Activated T-cell treated with anti-CD3 and anti-CD28 coated beads for 1 hour (primary cell): ENCODE measurements around the gene MOK.
"Not testable (repeated sequence)": the region's sequence is repeated elsewhere in the genome, so short reads cannot be mapped to it uniquely, and the experiment has no call there.

Experiments used
- DNase-seq: peaks from one replicate; pipeline ENCODE4 v3.0.0-alpha.2; 2020; ENCODE audit warnings: low read depth

The MOK gene, protein sequence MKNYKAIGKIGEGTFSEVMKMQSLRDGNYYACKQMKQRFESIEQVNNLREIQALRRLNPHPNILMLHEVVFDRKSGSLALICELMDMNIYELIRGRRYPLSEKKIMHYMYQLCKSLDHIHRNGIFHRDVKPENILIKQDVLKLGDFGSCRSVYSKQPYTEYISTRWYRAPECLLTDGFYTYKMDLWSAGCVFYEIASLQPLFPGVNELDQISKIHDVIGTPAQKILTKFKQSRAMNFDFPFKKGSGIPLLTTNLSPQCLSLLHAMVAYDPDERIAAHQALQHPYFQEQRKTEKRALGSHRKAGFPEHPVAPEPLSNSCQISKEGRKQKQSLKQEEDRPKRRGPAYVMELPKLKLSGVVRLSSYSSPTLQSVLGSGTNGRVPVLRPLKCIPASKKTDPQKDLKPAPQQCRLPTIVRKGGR

DNA sequence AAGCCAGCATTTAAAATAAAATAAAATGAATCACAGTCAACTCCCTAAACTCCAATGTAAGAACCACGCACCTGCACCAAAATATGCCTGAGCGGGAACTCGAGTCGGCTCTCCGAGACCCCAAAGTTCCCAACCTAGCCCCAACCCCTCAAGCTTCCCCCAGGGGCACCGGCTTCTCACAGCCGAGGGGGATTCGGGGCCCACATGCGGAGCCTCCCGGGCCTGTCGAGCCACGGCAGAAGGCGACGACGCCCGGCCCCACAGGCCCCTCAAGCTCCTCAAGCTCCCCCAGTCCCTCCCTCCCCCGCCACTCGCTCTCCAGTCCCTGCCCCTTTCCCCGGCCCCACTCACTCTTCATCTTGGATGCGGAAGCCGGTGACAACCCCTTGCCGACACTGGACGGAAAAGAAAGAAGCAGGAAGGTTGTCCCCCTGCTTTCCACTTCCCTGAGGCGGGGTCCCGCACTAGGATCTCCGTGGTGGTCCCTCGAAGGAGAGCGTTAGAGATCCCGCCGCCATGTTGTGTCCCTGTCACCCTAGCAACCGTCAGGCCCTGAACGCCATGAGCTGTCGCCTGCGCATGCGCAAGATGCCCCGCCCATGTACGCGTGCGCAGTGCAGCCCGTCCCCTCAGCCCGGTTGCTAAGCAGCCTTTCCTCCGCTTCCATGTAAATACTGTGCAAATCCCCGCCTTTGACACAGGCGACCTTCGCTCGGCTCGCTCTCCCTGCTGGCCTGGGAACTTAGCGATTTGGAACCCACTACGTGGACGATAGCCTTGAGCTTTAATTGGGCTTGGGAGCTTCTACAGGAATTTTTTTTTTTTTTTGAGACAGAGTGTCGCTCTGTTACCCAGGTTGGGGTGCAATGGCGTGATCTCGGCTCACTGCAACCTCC lies at the start of gene MOK:
Gene MOK (minus strand): TSS at position 554 of the 896 bp plus-strand sequence. CDS start 196 bp downstream, at position 358.
- peak; percentile 94 for DNase-seq

DNA sequence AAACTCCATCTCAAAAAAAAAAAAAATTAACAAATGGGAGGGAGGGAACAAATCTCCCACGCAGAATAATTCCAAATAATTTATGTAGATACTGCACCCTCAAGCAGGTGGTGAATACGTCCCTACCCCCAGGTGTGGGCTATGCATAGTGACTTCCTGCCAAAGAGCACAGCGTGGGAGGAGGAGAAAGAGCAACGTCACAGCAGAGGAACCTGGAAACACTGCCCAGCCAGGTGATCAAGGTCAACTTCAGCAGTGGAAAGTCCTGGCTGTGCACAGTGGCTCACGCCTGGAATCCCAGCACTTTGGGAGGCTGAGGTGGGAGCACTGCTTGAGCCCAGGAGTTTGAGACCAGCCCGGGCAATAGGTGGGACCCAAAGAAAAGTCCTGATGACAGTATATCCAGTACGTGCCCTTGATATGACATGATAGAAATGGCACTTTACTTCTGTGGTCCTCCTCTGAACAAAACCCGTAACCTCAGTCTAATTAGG lies 48.2 kb upstream of the MOK start:
- DNase-seq, result no peak

DNA sequence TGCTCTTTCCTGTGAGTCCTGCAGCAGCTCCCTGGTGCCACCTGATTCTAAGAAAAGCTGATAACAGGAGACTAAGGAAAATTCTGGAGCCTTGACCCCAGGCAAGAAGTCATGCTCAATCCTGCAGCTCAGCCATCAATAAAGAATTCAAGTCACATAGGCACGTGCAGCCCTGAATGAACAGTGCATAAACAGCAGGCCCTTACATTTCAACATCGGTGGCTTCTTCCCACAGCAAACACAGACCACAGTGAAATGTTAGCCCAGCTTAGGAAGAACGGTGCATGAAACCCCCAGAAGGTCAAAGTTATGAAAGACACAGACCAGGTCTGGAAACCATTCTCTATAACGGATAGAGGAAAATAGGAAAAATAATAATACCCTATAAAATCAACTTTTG lies 47.2 kb upstream of the MOK start:
- DNase-seq, result no peak

DNA sequence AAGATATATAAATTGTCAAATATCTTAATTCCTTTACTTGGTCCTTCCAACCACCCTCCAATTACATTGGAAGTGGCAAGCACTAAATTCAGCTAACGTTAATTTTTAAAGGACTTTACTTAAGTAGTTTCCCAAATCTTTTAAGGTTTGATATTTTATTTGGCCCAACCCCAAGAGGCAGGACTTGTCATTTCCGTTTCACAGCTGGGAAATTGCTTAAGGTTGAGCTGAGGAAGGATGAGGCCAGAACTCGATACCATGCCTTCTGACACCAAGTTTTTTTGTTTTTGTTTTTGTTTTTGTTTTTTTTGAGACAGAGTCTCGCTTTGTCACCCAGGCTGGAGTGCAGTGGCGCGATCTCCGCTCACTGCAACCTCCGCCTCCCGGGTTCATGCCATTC lies 46.6 kb upstream of the MOK start:
- not testable (repeated sequence) for DNase-seq

DNA sequence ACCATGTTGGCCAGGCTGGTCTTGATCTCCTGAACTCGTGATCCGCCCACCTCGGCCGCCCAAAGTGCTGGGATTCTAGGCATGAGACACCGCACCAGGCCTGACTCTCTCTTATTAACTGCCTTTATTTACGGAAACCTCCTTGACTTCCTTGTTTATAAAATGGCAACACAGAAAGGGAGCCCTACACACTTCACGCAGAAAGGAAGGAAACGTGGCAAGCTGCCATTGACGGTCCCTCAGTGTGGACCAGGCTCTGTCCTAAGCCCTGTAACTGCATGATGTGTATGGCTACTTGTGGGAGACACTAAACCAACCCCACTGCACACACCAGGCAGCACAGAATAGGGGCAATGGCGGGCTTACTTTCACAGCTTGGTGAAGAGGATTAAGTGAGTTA lies 46.1 kb upstream of the MOK start:
- DNase-seq, result no peak

DNA sequence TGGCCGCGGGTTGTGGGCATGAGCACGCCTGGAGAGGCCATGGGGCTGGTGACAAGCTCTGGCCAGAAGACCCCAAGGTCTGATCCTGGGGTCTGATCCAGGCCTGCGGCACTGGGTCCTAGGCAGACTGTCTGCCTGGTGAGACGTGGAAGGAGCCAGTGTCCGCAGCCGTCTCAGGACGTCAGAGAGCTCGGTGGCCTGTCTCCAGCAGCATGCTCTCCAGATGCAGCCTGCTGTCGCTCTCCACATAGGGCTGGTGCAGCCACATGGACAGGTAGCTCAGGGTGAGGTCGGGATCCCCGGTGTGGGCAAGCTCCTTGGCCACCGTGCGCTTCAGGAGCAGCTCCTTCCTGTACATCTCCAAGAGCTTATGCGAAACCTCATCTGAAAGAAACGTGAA lies 43.4 kb upstream of the MOK start:
- DNase-seq, result no peak

DNA sequence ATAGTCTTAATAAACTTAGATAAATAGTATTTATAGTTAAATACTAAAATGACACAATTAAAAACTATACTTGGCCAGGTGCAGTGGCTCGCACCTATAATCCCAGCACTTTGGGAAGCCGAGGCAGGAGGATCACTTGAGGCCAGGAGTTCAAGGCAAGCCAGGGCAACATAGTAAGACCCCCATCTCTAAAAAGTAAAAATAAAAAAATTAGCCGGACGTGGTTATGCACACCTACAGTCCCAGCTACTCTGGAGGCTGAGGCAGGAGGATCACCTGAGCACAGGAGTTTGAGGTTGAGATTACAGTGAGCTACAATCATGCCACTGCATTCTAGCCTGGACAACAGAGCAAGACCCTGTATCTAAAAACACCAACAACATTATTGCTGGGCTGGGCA lies 41.7 kb upstream of the MOK start:
- DNase-seq, result no peak

DNA sequence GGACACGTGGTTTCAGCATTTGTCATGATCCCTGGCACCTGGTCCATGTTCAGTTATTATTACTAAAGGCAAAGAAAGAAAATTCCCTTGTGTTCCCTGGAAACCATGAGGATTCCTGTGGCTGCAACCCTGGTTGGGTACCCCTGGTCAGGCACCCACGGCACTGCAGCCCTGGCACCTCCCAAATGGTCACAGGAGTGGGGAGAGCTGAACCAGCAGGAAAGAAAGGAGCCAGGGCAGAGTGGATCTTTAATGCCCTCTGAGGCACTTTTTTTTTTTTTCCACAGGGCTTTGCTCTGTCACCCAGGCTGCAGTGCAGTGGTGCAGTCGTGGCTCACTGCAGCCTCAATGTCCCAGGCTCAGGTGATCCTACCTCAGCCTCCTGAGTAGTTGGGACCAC lies 40.3 kb upstream of the MOK start:
- DNase-seq, result no peak

DNA sequence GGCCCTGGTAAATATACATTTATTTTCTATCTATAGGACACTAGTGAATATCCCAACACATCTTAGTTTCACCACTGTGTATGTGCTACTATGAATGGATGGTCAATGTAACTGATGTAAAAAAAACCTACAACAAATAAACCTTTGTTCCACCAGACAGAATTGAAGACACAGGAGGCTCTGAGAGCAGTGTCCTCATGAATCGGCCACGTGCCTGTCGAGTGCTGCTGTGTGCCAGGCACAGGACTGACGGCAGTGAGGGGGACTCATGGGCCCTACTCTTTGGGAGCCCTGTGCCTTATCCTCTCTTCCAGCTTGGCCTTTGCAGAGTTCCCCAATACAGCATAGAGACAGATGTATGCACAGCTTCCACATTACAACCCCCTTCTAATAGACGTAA lies 39.5 kb upstream of the MOK start:
- no peak for DNase-seq

DNA sequence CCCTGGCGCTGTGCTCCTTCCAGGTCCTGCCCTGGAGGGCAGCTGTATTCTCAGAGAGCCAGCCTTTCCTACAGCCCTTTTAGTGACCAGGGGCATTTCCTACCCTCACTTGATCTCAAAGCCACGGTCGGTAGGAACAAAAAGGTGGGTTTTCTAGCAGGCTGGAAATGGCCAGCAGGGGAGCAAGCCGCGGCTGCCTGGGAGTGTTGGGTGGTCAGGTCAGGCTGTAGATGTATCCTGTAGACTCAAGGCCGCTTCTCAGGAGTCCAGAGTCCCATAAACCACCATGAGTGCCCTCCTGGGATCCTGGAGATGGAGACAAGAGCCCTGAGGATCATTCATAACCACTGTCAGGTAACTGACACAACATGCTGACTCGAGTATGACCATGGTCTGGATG lies 39.1 kb upstream of the MOK start:
- DNase-seq, result no peak

DNA sequence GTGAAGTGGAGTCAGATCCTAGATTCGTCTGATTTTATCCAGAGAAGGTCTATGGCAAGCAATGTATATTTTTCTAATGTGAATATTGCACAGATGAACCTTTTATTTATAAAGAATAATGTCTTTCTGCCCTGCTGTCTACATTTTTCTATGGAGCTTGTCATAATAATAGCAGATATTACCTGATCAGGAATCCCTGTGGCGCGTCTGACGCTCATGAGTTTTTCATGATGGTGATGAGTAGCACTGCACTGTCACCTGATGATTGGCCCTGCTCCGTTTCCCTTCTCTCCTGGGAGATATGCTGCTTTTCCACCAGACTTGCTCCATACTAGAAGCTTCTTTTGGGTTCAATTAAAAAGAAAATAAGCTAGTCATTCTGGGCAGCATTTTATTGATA lies 37.3 kb upstream of the MOK start:
- DNase-seq, result no peak

DNA sequence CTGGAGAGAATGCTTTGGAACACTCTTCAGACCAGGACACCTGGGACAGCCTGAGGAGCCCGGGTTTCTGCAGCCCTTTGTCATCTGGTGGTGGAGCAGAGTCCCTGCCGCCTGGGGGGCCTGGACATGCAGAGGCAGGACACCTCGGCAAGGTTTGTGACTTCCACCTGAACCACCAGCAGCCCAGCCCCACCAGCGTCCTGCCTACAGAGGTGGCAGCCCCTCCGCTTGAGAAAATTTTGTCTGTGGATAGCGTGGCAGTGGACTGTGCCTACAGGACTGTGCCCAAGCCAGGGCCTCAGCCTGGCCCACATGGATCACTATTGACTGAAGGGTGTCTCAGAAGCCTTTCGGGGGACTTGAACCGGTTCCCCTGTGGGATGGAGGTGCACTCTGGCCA lies 36.6 kb upstream of the MOK start:
- DNase-seq, result no peak

DNA sequence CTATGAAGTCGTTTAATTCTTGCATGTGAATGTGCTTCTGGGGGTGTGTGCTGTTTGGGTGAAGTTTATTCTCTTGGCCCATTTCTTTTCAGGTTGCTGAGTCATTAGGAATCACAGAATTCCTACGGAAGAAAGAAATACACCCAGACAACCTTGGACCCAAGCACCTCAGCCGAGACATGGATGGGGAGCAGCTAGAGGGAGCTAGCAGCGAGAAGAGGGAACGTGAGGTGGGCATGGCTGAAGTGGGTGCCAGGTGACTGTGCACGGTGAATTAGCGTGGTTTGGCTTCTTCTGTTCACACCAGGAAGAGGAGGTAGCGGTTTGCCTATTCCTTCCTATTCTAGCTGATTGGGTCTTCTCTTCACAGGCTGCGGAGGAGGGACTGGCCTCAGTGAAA lies 33.8 kb upstream of the MOK start:
- DNase-seq, result no peak

DNA sequence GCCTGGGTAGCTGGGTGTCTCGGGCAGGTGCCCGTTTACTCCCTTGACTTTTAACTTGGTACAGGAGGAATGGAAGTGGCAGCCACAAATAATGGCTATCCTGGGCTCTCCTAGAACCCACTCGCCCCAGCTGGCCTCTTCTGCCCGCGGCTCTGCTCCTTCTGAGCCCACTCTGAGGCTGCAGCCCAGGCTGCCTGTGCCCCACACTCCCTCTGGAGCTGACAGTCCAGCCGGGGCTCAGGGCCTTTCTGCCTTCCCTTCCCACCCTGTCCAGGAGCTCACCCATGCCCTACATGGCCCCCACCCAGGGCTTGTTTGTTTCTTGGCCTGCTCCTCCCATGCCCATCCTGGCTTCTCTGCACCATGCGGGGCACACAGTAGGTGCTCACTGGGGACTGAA lies 30.2 kb upstream of the MOK start:
- no peak for DNase-seq

DNA sequence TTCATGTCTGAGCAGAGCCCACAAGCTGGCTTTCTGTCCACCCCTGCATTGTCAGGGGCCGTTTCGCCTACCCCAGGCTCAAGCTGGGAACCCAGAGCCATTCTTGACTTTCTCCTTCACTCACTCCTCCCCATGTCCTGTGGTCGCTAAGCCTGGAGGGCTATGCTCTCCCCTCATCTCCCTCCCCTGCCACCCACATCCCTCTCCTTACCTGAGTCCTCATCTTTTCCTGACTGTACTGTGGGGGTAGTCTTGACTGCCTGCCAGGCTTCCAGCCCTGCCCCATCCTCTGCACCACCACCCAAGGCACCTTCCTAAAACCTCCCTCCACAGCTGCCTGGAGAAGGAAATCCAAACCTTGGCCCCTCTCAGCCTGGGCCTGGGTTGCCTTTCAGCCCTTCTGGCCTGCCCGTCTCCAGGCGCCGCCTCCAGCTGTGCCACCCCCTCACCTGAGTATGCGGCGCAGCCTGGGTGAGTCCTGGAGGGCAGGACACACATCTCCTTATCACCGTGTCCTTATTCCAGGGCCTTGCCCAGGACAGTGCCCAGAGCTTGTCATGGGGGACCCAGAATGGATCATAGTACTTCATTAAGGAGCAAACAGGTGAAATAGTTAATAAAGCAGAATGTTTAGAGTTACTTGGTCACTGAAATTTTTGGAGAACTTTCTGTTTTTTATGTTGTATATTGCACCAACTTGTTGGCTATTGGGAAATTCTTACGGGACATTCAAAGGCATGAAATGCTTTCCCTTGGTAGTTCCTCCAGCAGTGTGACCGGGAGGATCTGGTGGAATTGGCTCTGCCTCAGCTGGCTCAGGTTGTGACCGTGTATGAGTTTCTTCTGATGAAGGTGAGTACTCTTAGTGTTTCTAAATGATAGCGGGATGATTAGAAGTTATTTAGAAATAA lies 29.1 kb upstream of the MOK start:
- no peak for DNase-seq

DNA sequence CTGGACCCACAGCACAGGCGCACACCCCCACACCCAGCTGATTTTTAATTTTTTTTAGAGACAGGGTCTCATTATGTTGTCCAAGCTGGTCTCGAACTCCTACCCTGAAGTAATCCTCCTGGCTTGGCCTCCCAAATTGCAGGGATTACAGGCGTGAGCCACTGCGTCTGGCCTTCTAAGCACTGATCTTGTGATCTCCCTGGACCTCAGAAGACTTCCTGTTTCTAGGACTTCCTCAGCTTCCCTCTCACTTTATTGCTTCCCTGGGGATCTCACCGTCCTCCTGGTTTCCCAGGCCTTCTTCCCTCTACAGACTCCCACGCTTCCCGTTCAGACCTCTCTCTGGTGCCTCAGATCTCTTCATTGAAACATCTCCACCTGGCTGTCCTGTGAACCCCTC lies 28.4 kb upstream of the MOK start:
- no peak for DNase-seq

DNA sequence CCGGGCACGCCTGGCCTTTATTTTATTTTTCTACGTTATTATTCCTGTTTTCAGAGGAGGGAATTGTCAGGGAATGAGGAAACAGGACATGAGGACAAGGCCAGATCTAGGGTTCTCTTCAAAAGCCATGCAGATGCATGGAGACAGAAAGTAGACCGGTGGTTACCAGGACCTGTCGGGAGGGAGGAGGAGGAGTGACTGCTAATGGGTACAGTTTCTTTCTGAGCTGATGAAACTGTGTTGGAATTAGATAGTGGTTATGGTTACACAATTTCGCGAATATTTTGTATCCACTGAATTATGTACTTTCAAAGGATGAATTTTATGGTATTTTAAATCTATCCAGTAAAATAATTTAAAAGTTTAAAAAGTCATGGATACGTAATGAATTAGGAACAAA lies 25.8 kb upstream of the MOK start:
- no peak for DNase-seq

DNA sequence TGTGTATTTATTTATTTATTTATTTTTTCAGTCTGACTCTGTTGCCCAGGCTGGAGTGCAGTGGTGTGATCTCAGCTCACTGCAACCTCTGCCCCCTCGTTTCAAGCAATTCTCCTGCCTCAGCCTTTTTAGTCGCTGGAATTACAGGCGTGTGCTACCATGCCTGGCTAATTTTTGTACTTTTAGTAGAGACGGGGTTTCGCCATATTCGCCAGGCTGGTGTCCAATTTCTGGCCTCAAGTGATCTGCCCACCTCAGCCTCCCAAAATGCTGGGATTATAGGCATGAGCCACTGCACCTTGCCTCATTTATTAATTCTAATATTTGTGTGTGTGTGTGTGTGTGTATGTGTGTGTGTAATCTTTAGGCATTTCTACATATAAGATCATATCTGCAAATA lies 24.4 kb upstream of the MOK start:
- DNase-seq, result not testable (repeated sequence)

DNA sequence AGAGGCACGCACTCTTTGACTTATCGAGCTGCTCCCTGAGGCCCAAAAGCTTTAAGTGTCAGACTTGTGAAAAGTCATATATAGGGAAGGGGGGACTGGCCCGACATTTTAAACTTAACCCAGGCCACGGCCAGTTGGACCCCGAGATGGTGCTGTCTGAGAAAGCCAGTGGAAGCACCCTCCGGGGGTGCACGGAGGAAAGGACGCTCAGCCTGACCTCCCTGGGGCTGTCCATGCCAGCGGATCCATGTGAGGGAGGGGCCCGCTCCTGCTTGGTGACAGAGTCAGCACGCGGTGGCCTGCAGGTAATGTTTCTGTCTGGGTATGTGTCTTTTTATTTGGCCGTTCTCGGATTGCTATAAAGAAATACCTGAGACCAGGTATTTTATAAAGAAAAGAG lies 21.6 kb upstream of the MOK start:
- no peak for DNase-seq

DNA sequence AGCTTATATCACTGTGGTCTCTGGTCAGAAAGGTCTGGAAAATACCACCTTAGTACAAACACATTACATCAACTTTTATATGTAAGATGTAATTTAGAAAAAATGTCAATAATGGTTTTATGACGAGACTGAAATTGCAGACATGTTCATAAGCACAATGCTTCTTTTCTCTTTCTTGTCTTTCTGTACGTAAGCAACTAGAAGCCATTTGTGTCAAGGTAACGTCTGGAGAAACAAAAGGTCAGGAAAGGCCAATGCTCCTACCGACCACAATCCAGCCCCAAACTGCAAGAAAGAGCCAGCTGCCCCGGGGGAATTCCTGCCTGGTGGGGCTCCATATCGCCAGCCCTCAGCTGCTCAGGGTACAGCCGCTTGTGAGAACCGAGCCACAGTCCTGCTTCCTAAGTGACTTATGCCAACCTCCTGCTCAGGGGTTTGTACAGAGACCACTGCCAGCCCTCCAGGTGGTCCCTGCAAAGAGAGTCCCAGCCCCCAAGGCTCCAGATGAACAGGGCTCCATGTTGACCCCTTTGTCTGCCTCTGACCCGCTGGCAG lies 20.9 kb upstream of the MOK start:
- DNase-seq, result no peak

DNA sequence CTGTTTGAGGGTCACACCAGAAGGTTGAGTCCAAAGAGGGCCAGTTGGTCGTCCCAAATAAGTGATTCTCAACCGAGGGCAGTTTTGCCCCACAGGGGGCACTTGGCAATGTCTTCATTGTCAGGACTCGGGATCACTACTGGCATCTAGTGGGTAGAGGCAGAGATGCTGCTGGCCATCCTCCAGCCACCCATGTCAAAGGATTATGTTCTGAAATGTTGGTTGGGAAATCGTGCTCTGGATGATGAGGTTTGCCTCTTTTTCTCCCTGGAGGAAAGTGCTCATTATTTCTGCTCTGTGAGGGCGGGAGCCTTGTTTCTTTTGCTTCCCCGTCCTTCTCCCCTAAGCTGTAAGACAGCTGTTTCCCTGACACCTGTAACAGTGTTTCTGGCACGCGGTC lies 18.1 kb upstream of the MOK start:
- DNase-seq, result no peak
